Mucosa of gallbladder (tissue), 1 donor: Measurements from ENCODE around the gene RRP7A. TPM values are rescaled to one million over a fixed set of nuclear protein-coding genes. Genes with fewer than 3 reads are reported as not detected.
"Not testable (repeated sequence)": the region's sequence is repeated elsewhere in the genome, so short reads cannot be mapped to it uniquely, and the experiment has no call there.

Experiments
- DNase-seq: peaks from one replicate; pipeline ENCODE4 v3.0.0-alpha.2; 2020; ENCODE audit warnings: low spot score
- total RNA-seq: library from RNA; stranded (reverse); gene quantifications from one replicate; pipeline ENCODE4 v1.2.1, GENCODE V29; 2021
- donor health status: DM: no; HTN: no; CAD: no.

RRP7A gene
- total RNA-seq, 1 donor from 2014 or later: 38.1 TPM

- no peak for DNase-seq
Observed at GRCh38 chr22:42536166-42536565, 16.6 kb upstream of the RRP7A start.

GRCh38 chr22:42535082-42535731 lies 15.6 kb upstream of the RRP7A start:
- not testable (repeated sequence) for DNase-seq

- DNase-seq: no peak
Observed at GRCh38 chr22:42533638-42533977, 14.0 kb upstream of the RRP7A start.

DNA sequence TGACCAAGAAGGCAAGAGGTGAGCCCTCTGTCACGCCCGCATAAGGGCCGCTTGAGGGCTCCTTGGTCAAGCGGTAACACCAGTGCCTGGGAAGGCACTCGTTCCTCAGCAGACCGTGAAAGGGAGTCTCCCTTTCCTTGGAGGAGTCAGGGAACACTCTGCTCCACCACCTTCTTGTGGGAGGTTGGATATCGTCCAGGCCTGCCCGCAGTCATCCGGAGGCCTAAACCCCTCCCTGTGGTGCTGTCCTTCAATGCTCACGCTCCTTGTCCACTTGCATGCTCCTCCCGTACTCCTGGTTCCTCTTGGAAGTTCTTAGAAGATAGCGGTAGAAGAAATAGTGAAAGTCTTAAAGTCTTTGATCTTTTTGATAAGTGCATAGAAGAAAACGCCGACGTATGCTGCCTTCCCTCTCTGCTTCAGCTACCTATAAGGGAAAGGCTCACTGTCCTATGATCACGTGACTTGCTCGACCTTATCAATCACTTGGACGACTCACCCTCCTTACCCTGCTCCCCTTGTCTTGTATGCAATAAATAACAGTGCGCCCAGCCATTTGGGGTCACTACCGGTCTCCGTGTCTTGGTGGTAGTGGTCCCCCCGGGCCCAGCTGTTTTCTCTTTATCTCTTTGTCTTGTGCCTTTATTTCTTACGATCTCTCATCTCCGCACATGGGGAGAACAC lies 11.9 kb upstream of the RRP7A start:
- not testable (repeated sequence) for DNase-seq

DNA sequence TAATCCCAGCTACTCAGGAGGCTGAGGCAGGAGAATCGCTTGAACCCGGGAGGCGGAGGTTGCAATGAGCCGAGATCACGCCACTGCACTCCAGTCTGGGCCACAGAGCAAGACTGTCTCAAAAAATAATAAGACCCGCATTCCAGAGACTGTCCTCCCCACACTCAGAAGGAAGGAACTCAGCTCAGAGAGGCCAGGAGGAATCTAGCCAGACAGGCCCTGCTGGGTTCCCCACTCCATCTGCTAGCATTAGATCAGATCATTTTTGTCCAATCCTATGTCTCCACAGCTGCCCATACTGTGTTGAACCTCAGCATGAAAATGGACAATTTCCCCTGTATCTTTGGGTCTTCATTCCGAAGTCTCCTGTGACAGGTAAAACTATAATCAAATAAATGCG lies 9.8 kb upstream of the RRP7A start:
- DNase-seq: not testable (repeated sequence)

DNA sequence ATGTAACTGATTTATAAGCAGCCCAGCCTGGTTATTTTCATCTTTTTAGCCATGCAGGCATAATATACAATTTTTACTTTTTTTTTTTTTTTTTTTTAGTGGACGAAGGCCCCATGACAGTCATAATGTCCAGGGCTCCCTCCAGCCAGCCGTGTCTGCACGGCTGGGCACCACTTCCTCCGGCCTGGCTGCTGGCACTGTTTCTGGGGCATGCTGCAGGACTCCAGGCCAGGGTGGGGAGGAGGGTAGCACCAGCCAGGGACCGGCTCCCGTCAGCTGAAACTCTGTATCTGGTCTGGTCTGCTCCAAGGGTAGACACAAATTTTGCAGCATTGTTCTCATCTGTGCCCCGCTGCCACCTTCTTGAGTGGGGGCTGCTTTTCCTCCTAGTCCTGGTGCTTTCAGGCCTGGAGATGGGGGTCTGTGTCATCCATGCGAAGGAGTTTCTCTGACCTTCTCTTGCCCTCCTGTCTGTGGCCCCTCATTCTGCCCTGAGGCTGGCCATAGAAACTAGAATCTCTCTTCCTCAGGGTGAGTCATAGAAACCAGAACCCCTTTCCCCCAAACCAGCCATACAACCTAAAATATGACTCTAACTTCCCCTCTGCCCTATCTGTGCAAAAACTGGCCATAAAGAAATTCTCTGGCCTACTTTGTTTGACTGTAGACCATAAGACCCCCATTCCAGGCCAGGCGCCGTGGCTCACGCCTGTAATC lies 9.2 kb upstream of the RRP7A start:
- DNase-seq: no peak

- no peak for DNase-seq
Observed at GRCh38 chr22:42522546-42522945, 3.0 kb upstream of the RRP7A start.

DNA sequence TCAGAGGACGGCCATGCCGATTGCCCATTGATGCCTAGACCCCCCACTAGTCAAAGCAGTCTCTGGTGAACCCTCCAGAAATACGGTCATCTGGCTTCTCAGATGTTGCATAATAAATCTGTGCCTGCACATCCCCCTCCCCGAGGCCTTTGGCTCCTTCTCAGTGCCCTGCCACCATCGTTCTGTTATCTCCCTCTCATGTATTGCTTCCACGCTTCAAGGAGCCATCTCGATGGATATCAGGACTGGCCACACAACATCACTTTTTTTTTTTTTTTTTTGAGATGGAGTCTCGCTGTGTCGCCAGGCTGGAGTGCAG lies 1.6 kb upstream of the RRP7A start:
- no peak for DNase-seq

GRCh38 chr22:42518638-42519524 lies 715 bp downstream of the RRP7A start:
- DNase-seq: not testable (repeated sequence)

- not testable (repeated sequence) for DNase-seq
Observed at GRCh38 chr22:42517103-42517502, 2.5 kb downstream of the RRP7A start.

- peak; percentile 34 for DNase-seq
Observed at GRCh38 chr22:42515896-42516295, 3.7 kb downstream of the RRP7A start.

GRCh38 chr22:42515304-42515703 lies 4.3 kb downstream of the RRP7A start:
- not testable (repeated sequence) for DNase-seq

- DNase-seq: not testable (repeated sequence)
Observed at GRCh38 chr22:42514331-42514730, 5.3 kb downstream of the RRP7A start.

DNA sequence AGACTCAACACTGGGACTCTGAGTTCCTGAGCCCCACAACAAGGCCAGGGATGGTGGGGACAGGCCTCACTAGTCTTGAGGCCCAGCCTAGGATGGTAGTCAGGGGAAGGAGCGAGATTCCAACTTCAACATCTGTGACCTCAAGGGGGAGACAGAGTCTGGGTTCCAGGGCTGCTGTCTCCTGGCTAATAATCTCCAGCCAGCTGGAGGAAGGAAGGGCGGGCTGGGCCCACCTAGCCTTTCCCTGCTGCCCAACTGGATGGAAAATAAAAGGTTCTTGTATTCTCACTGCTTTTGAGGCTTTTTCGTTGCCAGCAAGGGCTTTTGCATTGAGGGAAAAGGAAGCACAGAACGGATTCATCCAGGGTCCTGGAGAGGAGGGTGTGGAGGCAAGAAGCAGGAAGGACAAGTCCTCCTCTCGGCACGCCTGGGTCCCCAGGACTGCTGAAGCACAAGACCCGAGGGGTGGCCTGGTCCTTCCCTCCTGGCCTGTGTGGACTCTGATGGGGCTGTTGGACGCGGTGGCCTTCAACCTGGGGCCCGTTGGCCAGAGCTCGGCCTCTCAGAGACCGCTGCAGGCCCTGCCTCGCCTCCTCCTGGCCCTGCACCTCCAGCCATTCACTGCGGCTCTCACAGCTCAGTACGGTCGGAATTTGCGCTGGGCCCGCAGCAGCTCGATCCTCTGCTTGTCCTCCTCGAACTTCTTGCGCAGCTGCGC lies 7.2 kb downstream of the RRP7A start:
- DNase-seq: not testable (repeated sequence)

GRCh38 chr22:42511401-42511891 lies 8.2 kb downstream of the RRP7A start:
- no peak for DNase-seq

- DNase-seq: no peak
Observed at GRCh38 chr22:42509548-42509947, 10.0 kb downstream of the RRP7A start.

DNA sequence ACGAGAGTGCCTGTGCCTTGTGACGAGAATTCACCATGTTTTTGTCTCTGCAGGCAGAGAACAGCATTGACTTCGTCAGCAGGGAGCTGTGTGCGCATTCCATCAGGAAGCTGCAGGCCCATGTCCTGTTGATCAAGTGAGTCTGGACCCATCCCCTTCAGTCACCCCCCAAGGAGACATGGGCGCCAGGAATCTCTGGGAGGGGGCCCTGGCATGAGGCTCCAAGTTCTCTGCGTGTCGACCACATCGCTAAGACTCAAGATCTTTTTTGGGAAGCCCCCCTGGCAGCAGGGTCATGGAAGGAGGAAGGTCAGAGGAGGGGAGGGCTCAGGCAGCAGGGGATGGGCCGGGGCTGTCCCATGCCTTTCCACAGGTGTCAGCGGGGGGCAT lies 10.6 kb downstream of the RRP7A start:
- not testable (repeated sequence) for DNase-seq

- not testable (repeated sequence) for DNase-seq
Observed at GRCh38 chr22:42508327-42508974, 11.1 kb downstream of the RRP7A start.

DNA sequence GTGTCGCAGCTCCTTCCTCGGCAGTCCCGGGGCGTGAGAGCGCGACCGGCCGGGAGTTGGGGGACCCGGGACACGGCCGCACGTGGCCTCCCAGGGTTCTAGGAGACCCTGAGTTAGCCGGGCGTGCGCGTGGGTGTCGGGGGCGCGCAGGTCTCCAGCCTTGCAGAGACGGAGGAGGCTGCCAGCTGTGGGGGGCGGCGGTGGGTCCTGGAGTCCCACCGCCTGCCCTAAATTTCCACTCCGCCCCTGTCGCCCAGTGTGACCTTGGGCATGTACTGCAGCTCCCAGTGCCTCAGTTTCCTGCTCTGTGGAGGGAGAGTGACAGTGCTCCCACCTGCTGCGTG lies 18.8 kb downstream of the RRP7A start:
- no peak for DNase-seq

DNA sequence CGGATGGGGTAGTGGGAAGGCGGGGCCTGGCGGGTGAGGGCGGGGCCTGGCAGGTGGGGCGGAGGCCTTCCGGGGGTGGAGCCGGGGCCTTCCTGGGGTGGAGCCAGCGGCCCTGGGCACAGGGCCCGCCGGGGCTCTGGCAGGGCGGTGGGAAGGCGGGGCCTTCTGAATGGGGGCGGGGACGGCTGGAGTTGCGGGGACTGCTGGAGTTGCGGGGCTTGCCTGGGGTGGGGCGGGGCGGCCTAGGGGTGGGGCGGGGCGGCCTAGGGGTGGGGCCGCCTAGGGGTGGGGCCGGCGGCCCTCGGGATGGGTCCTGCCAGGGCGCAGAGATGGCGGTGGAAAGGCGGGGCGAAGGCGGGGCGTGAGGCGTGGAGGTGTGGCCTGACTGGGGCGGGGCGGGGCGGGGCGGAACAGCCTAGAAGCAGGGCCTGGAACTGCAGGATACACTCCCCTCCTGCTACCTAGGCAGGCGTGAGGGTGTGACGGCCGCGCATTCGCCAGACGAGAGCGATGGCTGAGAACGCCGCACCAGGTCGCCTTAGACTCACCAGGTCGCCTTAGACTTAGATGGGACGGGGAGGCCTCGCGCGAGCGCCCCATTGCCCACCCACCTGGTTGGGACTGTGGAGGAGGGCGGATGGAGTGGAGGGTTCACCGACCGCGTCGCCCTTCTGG lies 19.3 kb downstream of the RRP7A start:
- peak; percentile 85 for DNase-seq
